ENCODE measurements around the gene RSRC2.
"Not testable (repeated sequence)": the region's sequence is repeated elsewhere in the genome, so short reads cannot be mapped to it uniquely, and the experiment has no call there.

Gene RSRC2

DNA sequence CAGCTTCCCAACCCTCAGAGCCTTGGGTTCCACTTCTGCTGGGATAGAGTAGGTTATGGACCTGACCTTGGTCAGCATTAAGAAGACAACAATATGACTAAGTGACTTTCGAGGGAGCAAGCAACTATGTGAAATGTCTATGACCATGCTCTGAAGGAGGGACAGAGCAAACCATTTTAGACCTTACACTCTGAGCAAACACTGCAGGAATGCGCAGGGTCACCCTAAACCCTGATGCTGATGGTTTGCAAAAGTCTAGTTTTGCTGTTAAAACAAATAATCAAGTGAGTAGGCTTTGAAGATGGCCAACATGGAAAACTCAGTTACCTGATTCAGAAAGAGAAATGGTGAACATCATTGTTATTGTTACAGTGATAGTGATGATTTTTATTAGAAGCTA lies 34.7 kb downstream of the RSRC2 start:
- ChIA-PET POLR2A (interaction anchor here (2.0 kb wide), 1 partner anchor 9 kb away, joined by 6 read pairs; the partner anchor contains the start of gene ZCCHC8), CTCF (no interaction called here)
- TF ChIP-seq FOXK2 (IDR thresholded peaks at IDR 0.05) (no peak), TARDBP (IDR thresholded peaks at IDR 0.05) (no peak), SUZ12 (IDR thresholded peaks at IDR 0.05) (no peak), FOXA1 (IDR thresholded peaks at IDR 0.05) (no peak), NFRKB (IDR thresholded peaks at IDR 0.05) (no peak), L3MBTL2 (conservative IDR thresholded peaks at IDR 0.05) (no peak)
- no peak for DNase-seq (ENCODE audit: extremely low spot score)

DNA sequence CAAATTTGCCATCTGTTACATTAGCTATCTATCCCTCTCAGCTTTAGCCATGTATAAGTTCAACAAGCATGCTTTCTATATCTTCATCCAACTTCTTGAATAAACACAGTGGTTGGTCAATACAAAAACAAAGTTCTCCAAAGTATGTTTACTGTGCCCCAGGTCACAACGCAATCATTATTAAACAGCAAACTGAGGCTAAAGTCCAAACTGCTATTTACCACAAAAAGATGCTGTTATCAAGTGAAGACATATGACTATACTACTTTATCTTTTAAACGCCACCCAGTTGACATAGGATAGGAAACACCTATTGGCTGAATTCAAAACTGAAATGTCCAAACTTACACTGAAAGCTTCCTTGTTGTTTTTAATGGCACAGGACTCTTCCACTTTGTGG lies 37.7 kb downstream of the RSRC2 start:
- TF ChIP-seq LEF1 (IDR thresholded peaks at IDR 0.05; ENCODE audit: borderline replicate concordance) (no peak), NFRKB (IDR thresholded peaks at IDR 0.05) (no peak), CTBP1 (IDR thresholded peaks at IDR 0.05; ENCODE audit: borderline replicate concordance) (no peak), ARNT (IDR thresholded peaks at IDR 0.05) (no peak), ZNF384 (IDR thresholded peaks at IDR 0.05) (no peak), FOXM1 (IDR thresholded peaks at IDR 0.05; ENCODE audit: borderline replicate concordance) (no peak), FOXK2 (IDR thresholded peaks at IDR 0.05) (no peak), SP1 (IDR thresholded peaks at IDR 0.05) (no peak), ELF4 (IDR thresholded peaks at IDR 0.05) (no peak), BHLHE40 (IDR thresholded peaks at IDR 0.05; ENCODE audit: borderline replicate concordance) (no peak), TARDBP (IDR thresholded peaks at IDR 0.05) (no peak), SUZ12 (IDR thresholded peaks at IDR 0.05) (no peak), FOXA1 (IDR thresholded peaks at IDR 0.05) (no peak), L3MBTL2 (conservative IDR thresholded peaks at IDR 0.05) (no peak), HDGF (IDR thresholded peaks at IDR 0.05; ENCODE audit: borderline replicate concordance) (no peak)
- TF ChIP-seq, protein P1, sequence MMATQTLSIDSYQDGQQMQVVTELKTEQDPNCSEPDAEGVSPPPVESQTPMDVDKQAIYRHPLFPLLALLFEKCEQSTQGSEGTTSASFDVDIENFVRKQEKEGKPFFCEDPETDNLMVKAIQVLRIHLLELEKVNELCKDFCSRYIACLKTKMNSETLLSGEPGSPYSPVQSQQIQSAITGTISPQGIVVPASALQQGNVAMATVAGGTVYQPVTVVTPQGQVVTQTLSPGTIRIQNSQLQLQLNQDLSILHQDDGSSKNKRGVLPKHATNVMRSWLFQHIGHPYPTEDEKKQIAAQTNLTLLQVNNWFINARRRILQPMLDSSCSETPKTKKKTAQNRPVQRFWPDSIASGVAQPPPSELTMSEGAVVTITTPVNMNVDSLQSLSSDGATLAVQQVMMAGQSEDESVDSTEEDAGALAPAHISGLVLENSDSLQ (IDR thresholded peaks at IDR 0.05): no peak
- no peak for DNase-seq (ENCODE audit: extremely low spot score)
- CTCF ChIA-PET: no interaction called here
- POLR2A ChIA-PET: interaction anchor here (2.0 kb wide), 1 partner anchor 11 kb away, joined by 8 read pairs; the partner anchor contains the start of gene ZCCHC8

DNA sequence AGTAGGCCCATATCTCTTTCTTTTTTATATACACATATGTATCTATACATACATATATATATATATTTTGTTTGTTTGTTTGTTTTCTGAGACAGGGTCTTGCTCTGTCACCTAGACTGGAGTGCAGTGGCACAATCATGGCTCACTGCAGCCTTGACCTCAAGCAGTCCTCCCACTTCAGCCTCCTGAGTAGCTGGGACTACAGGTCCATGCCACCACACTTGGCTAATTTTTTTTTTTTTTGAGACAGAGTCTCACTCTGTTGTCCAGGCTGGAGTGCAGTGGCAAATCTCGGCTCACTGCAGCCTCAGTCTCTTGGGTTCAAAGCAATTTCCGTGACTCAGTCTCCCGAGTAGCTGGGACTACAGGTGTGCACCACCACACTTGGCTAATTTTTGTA lies 38.9 kb downstream of the RSRC2 start:
- DNase-seq (ENCODE audit: extremely low spot score); CTCF ChIA-PET: not testable (repeated sequence)
- POLR2A ChIA-PET: interaction anchor here (2.0 kb wide), 1 partner anchor 13 kb away, joined by 8 read pairs; the partner anchor contains the start of gene ZCCHC8

DNA sequence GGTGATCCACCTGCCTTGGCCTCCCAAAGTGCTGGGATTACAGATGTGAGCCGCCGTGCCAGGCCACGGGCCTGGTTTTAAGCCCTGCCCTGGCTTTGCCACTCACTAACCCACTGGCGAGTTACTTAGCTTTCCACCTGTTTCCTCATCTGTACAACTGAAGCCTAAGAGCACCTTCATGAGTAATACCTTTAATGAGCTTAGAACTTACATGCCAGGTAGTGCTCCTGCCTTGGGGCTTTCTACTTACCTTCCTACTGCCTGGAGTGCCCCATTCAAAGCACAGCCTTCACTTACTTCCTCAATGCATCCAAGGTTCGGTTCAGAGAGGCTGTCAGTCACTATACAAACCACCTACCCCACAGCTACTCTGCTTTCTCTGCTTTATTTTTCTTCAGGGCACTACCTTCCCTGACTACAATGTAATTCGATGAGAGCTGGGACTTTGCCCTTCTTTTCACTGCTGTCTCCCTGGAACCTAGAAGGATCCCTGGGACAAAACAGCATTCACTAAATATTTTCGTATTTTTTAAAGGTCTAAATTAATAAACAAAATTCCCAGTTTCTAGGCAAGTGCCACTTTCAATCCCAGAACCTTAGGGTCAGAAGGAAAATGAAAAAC lies 39.8 kb downstream of the RSRC2 start:
- ChIA-PET POLR2A (interaction anchor here (1.9 kb wide), 1 partner anchor 14 kb away, joined by 6 read pairs; the partner anchor contains the start of gene ZCCHC8), CTCF (interaction anchor here (0.6 to 3.0 kb wide), 2 partner anchors 11 to 15 kb away, joined by 3 to 11 read pairs; no protein-coding TSS in a partner anchor)
- no peak for DNase-seq (ENCODE audit: extremely low spot score)
- TF ChIP-seq, protein P1 (IDR thresholded peaks at IDR 0.05): no peak
- no peak for TF ChIP-seq HDGF (IDR thresholded peaks at IDR 0.05; ENCODE audit: borderline replicate concordance)
- no peak for TF ChIP-seq NFRKB (IDR thresholded peaks at IDR 0.05)
- TF ChIP-seq BHLHE40 (IDR thresholded peaks at IDR 0.05; ENCODE audit: borderline replicate concordance): no peak
- no peak for TF ChIP-seq L3MBTL2 (conservative IDR thresholded peaks at IDR 0.05)
- TF ChIP-seq FOXK2 (IDR thresholded peaks at IDR 0.05): no peak
- no peak for TF ChIP-seq SP1 (IDR thresholded peaks at IDR 0.05)

DNA sequence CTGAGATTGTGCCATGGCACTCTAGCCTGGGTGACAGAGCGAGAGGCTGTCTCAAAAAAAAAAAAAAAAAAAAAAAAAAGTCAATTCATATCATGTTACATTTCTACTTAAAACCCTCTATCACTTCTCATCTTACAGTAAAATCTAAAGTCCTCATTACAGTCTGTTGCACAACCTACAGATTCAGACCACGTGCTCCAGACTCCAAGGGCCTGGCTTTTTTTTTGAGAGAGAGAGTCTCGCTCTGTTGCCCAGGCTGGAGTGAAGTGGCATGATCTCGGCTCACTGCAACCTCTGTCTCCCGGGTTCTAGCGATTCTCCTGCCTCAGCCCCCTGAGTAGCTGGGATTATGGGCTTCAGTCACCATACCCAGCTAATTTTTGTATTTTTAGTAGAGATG lies 40.4 kb downstream of the RSRC2 start:
- CTCF ChIA-PET: interaction anchor here (0.6 to 3.0 kb wide), 2 partner anchors 12 to 14 kb away, joined by 3 to 11 read pairs; no protein-coding TSS in a partner anchor
- peak; percentile 68; the same call in 1 of the 2 replicates for TF ChIP-seq ZNF384 (IDR thresholded peaks at IDR 0.05)
- POLR2A ChIA-PET: interaction anchor here (1.9 kb wide), 1 partner anchor 14 kb away, joined by 6 read pairs; the partner anchor contains the start of gene ZCCHC8
- not testable (repeated sequence) for DNase-seq (ENCODE audit: extremely low spot score)

DNA sequence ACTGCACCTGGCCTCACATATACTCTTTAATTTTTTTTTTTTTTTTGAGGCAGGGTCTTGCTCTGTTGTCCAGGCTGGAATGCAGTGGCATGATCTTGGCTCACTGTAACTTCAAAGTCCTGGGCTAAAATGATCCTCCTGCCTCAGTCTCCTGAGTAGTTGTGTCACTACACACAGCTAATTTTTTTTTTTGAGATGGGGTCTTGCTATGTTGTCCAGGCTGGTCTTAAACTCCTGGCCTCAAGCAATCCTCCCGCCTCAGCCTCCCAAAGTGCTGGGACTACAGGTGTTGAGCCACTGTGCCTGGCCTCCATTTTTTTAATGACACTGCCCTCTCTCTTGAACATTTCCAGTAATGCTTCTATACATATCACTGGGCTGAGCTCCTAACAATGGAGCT lies 42.4 kb downstream of the RSRC2 start:
- POLR2A ChIA-PET: interaction anchor here (2.1 kb wide), 1 partner anchor 16 kb away, joined by 9 read pairs; the partner anchor contains the start of gene ZCCHC8
- not testable (repeated sequence) for DNase-seq (ENCODE audit: extremely low spot score)
- CTCF ChIA-PET: interaction anchor here (0.6 to 3.0 kb wide), 3 partner anchors 12 to 59 kb away, joined by 3 to 11 read pairs (median 3); no protein-coding TSS in a partner anchor

DNA sequence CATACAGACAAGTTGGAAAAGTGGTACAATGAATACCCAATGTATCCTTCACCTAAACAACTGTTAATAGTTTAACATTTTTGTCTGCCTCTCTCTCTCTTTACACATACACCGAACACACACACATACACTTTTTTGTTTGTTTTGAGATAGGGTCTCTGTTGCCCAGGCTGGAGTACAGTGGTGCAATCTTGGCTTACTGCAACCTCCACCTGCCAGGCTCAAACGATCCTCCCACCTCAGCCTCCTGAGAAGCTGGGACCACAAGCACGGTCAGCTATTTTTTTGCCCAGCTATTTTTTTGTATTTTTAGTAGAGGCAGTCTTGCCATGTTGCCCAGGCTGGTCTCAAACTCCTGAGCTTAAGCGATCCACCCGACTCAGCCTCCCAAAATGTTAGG lies 42.8 kb downstream of the RSRC2 start:
- POLR2A ChIA-PET: interaction anchor here (2.1 kb wide), 1 partner anchor 17 kb away, joined by 9 read pairs; the partner anchor contains the start of gene ZCCHC8

More for the DNA sequence above, 42.8 kb downstream of the RSRC2 start:
- CTCF ChIA-PET: interaction anchor here (0.6 to 1.2 kb wide), 2 partner anchors 19 to 58 kb away, joined by 3 read pairs; no protein-coding TSS in a partner anchor
- no peak for DNase-seq (ENCODE audit: extremely low spot score)
- TF ChIP-seq, protein P1 (IDR thresholded peaks at IDR 0.05): no peak
- TF ChIP-seq L3MBTL2 (conservative IDR thresholded peaks at IDR 0.05): no peak
- TF ChIP-seq BHLHE40 (IDR thresholded peaks at IDR 0.05; ENCODE audit: borderline replicate concordance): no peak
- no peak for TF ChIP-seq LEF1 (IDR thresholded peaks at IDR 0.05; ENCODE audit: borderline replicate concordance)
- TF ChIP-seq FOXK2 (IDR thresholded peaks at IDR 0.05): no peak
- TF ChIP-seq TARDBP (IDR thresholded peaks at IDR 0.05): no peak
- TF ChIP-seq FOXM1 (IDR thresholded peaks at IDR 0.05; ENCODE audit: borderline replicate concordance): no peak
- TF ChIP-seq HDGF (IDR thresholded peaks at IDR 0.05; ENCODE audit: borderline replicate concordance): no peak
- no peak for TF ChIP-seq FOXA1 (IDR thresholded peaks at IDR 0.05)
- TF ChIP-seq ELF4 (IDR thresholded peaks at IDR 0.05): no peak
- TF ChIP-seq SP1 (IDR thresholded peaks at IDR 0.05): no peak
- TF ChIP-seq SUZ12 (IDR thresholded peaks at IDR 0.05): no peak
- TF ChIP-seq ZNF384 (IDR thresholded peaks at IDR 0.05): no peak
- no peak for TF ChIP-seq NFRKB (IDR thresholded peaks at IDR 0.05)
- TF ChIP-seq ARNT (IDR thresholded peaks at IDR 0.05): no peak
- no peak for TF ChIP-seq CTBP1 (IDR thresholded peaks at IDR 0.05; ENCODE audit: borderline replicate concordance)

All from HEK293T (cell line).